ENCODE results near the gene TM2D1. TPM values are rescaled to one million over a fixed set of nuclear protein-coding genes. Genes with fewer than 3 reads are reported as not detected.

Gene TM2D1
- total RNA-seq, 1 donor from 2014 or later = 19.3 TPM

DNA sequence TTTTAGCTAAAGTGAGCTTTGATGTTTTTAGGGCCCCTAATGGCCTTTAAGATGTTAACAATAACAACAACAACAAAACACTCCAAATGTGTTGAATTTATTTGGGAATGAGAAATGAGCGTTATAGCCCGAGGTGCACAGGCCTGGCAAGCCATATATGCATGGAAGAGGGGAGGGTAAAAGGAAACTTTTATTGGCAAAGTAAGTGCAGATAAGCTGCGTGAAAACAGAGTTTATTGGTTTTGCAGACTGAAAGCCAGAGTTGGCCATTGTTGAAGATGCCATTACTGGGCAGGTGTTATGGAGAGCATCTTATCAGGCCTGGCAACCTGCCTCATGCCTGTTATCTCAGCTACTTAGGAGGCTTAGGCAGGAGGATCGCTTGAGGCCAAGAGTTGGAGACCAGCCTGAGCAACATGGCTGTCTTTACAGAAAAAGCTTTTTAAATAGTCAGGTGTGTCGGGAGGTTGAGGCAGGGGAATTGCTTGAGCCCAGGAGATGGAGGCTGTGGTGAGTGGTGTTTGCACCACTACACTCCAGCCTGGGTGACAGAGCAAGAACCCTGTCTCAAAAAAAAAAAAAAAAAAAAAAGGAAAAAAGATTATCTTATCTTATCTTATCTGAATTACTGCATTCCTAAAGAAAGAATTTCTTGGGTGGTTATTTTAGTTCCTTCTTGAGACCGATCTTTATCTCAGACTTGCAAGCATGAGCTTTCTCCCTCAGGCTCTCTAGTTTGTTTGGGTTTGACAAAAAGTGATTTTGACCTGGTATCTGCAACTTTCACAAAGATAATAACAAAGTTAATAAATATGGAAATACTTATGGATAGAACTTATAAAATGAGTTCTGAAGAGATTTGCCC lies 19.0 kb upstream of the TM2D1 start:
- no peaks in the 10 kb centered on the region for H3K36me3 Mint-ChIP-seq (ENCODE audit: low read depth)
- DNase-seq (ENCODE audit: low read depth, low spot score) = no peak
- no peak overlapping the region for H3K27ac Mint-ChIP-seq (ENCODE audit: unreplicated experiment)
- no peak for TF ChIP-seq CTCF (conservative IDR thresholded peaks at IDR 0.05)
- peaks cover 2% of the 10 kb centered on the region for H3K27me3 Mint-ChIP-seq (ENCODE audit: low read depth)
- H3K4me3 Mint-ChIP-seq = peak overlapping the region; percentile 73
- H3K4me1 Mint-ChIP-seq = peaks cover 17% of the 10 kb centered on the region
- no peaks in the 10 kb centered on the region for H3K9me3 Mint-ChIP-seq

DNA sequence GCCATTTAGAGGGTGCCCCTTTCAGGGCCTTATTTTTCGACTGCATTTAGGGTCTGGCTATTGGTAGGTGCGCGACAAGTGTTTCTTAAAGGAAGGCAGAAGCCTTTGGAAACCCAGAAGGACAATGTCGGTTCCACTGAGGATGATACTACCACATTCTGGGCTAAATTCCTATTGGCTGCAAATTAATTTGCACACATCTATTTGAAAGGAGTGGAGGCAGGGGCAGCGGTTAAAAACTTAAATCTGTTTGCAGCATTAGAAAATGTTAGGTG lies 18.4 kb upstream of the TM2D1 start:
- H3K4me3 Mint-ChIP-seq = peak overlapping the region; percentile 73
- peaks cover 2% of the 10 kb centered on the region for H3K27me3 Mint-ChIP-seq (ENCODE audit: low read depth)
- no peak for TF ChIP-seq CTCF (conservative IDR thresholded peaks at IDR 0.05)
- DNase-seq (ENCODE audit: low read depth, low spot score) = no peak
- H3K27ac Mint-ChIP-seq (ENCODE audit: unreplicated experiment) = no peak overlapping the region
- H3K9me3 Mint-ChIP-seq = no peaks in the 10 kb centered on the region
- no peaks in the 10 kb centered on the region for H3K36me3 Mint-ChIP-seq (ENCODE audit: low read depth)
- H3K4me1 Mint-ChIP-seq = peaks cover 17% of the 10 kb centered on the region

GRCh38 chr1:61742620-61743430 lies 17.9 kb upstream of the TM2D1 start:
- TF ChIP-seq CTCF (conservative IDR thresholded peaks at IDR 0.05) = no peak
- Mint-ChIP-seq H3K9me3 (no peaks in the 10 kb centered on the region), H3K27me3 (ENCODE audit: low read depth) (peaks cover 2% of the 10 kb centered on the region), H3K4me3 (peak overlapping the region; percentile 73), H3K27ac (ENCODE audit: unreplicated experiment) (no peak overlapping the region), H3K36me3 (ENCODE audit: low read depth) (no peaks in the 10 kb centered on the region), H3K4me1 (peaks cover 17% of the 10 kb centered on the region)
- DNase-seq (ENCODE audit: low read depth, low spot score) = peak; percentile 22

DNA sequence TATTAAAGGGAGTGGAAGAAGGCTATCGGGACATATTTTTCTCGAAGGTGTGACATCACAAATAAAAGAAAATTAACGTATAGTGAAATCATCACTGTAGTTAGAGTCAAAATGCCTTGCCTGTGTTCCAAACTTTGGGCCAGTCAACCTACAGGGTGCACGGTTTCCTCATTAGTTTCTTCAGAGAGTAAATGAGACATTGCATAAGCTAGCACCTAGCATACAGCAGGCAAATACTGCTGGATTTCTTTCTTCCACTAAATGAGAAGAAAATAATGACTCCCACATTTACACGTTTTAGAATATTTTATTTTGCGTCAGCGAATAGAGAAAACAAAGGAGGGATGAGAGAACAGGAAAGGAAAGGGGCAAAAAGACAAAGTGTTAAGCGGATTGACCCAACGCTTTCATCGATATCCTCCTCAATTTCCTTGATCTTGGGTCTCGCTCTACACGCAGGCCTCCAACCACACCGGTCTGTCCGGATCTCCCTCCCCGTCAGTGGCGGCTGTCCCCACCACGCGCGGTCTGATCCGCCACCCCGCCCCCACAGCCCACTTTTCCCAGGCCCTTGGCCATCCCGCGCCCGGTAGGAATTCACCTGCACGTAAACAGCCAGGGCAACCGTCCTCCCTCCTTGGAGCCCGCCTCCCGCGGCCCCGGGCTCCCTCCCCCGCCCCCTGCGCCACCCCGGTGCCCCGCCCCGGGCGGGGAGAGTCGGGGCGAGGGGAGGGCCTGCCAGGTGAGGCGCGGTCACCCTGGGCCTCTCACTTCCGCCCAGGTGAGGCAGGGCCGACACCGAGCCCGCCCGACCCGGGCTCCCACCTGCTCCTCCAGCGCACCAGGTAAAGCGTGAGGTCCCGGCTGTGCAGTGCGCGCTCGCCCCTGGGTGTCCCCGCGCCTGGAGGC lies 17.0 kb upstream of the TM2D1 start, which contains the start of gene PATJ:
PATJ (plus strand) TSS at position 770 of the 909 bp plus-strand sequence. CDS start 20,413 bp downstream, outside the sequence.
- H3K36me3 Mint-ChIP-seq (ENCODE audit: low read depth) = no peaks in the 10 kb centered on the region
- H3K27me3 Mint-ChIP-seq (ENCODE audit: low read depth) = peaks cover 2% of the 10 kb centered on the region
- H3K4me3 Mint-ChIP-seq = peak within 1 kb of the TSS; percentile 90
- peaks cover 16% of the 10 kb centered on the region for H3K4me1 Mint-ChIP-seq
- no peak for DNase-seq (ENCODE audit: low read depth, low spot score)
- peak within 1 kb of the TSS; percentile 90 for H3K27ac Mint-ChIP-seq (ENCODE audit: unreplicated experiment)
- no peaks in the 10 kb centered on the region for H3K9me3 Mint-ChIP-seq
- TF ChIP-seq CTCF (conservative IDR thresholded peaks at IDR 0.05) = no peak

Measured in neural crest cell (in vitro differentiated cells).